ENCODE data around the gene CLCN1.

GRCh38 chr7:143325240-143325639 lies 9.3 kb downstream of the CLCN1 start:
- TF ChIP-seq CTCF (IDR thresholded peaks at IDR 0.05; ENCODE audit: insufficient read depth, low read length), result no peak
- TF ChIP-seq GABPA (IDR thresholded peaks at IDR 0.05; ENCODE audit: low read depth), result no peak

Measured in HL-60 (cell line).